Body of pancreas (tissue), 4 donors: ENCODE measurements around the gene ENDOD1.

Source experiments
- CTCF ChIP-seq, 7 experiments: fragments of 450-650 bp in 4 of 7; fragments of 200-600 bp in 3 of 7; sonication (generic) in 3 of 7; IDR thresholded peaks; one replicate each; pipeline ENCODE4 v1.5.1; 2016 to 2019; ENCODE audit warnings: antibody characterized with exemption in 7 of 7
- POLR2A ChIP-seq, 3 donors: fragments of 450-650 bp; IDR thresholded peaks; one replicate each; pipeline ENCODE4 v1.6.1; 2016; ENCODE audit warnings: antibody characterized with exemption in 3 of 3, mild to moderate bottlenecking in 2 of 3

GRCh38 chr11:95076416-95076815 is 13.2 kb upstream of the ENDOD1 start:
- no peak for TF ChIP-seq CTCF (IDR thresholded peaks at IDR 0.05)
- no peak for TF ChIP-seq POLR2A (IDR thresholded peaks at IDR 0.05)
